Measurements from ENCODE around the gene ACSS1.

ACSS1 gene

GRCh38 chr20:25059866-25060465, 2.0 kb upstream of the ACSS1 start:
- DNase-seq (ENCODE audit: insufficient read length, low spot score) = no peak
- no peak for FAIRE-seq
- TF ChIP-seq, protein P1, sequence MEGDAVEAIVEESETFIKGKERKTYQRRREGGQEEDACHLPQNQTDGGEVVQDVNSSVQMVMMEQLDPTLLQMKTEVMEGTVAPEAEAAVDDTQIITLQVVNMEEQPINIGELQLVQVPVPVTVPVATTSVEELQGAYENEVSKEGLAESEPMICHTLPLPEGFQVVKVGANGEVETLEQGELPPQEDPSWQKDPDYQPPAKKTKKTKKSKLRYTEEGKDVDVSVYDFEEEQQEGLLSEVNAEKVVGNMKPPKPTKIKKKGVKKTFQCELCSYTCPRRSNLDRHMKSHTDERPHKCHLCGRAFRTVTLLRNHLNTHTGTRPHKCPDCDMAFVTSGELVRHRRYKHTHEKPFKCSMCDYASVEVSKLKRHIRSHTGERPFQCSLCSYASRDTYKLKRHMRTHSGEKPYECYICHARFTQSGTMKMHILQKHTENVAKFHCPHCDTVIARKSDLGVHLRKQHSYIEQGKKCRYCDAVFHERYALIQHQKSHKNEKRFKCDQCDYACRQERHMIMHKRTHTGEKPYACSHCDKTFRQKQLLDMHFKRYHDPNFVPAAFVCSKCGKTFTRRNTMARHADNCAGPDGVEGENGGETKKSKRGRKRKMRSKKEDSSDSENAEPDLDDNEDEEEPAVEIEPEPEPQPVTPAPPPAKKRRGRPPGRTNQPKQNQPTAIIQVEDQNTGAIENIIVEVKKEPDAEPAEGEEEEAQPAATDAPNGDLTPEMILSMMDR (IDR thresholded peaks at IDR 0.05; ENCODE audit: insufficient read depth, missing control alignments) = no peak

GRCh38 chr20:25058847-25059810, 1.2 kb upstream of the ACSS1 start:
- TF ChIP-seq, protein P1 (IDR thresholded peaks at IDR 0.05; ENCODE audit: insufficient read depth, missing control alignments) = no peak
- no peak for DNase-seq (ENCODE audit: insufficient read length, low spot score)
- no peak for FAIRE-seq

- FAIRE-seq (no peak), DNase-seq (ENCODE audit: insufficient read length, low spot score) (no peak)
- TF ChIP-seq, protein P1 (IDR thresholded peaks at IDR 0.05; ENCODE audit: insufficient read depth, missing control alignments) = no peak
These were observed 497 bp downstream of the ACSS1 start for GRCh38 chr20:25057234-25058050.

GRCh38 chr20:25056690-25057233, 1.2 kb downstream of the ACSS1 start:
- TF ChIP-seq, protein P1 (IDR thresholded peaks at IDR 0.05; ENCODE audit: insufficient read depth, missing control alignments) = no peak
- no peak for DNase-seq (ENCODE audit: insufficient read length, low spot score)
- no peak for FAIRE-seq

DNA sequence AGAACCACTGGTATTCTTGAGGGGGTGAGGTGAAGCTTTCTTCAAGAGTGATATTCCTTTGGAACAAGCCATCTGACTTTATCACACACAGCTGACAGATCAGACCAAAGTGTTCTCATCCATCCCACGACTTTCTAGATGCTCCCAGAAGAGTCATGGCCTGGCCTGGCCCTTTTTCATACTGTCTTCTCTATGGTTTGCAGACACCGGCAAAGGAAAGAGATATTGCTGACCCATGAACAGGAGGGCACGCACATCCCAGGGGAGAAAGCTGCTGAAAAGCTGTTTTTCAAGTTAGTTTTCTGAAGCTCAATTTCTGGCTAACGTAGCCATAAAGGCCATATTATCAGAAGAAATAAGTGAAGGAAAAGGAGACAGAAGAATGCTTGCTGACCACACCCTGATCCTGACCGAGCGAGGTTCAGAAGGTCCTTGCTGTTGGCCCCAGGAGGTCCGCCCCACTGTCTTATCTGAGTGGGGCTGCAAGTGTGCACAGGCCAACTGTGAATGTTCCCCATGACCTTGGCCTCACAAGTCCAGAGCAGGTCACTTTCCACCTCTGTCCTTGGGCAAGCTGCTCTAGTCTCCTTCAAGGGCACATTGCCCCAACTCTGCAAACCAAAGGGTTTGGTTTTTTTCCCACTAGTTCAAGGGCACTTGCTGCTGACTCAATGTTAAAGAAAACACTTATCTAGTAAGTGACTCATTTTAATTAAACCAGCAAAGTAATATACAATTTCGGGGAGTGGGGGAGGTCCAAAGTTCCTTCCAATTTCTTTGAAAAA, 2.0 kb downstream of the ACSS1 start:
- TF ChIP-seq, protein P1 (IDR thresholded peaks at IDR 0.05; ENCODE audit: insufficient read depth, missing control alignments) = no peak
- no peak for FAIRE-seq

DNA sequence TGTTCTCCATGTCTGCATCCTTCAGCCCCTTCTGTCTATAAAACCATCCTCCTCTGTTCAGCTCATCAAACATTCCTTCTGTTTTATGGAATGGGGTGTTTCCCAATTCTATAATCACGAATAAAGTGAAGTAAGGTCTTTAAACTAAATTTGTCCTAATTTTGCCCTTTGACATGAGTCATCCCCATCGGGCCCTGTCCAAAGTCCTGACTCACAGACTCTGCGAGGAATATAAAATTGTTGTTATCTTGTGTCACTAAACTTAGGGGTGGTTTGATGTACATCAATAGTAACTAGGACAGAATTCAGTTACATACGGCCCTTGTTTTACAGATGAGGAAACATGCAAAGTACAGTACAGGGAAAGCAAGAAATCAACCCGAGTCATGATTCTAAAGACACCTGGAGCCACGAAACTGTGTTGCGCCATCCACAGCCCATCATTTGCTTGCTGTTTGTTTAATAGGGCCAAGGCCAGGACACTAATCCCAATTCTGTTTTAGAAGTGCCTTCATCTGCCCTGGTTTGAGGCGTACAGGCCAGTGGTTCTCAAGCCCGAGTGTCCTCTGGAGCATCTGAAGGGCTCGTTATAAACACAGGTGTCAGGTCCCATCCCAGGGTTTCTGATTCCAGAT, 2.8 kb downstream of the ACSS1 start:
- FAIRE-seq (no peak), DNase-seq (ENCODE audit: insufficient read length, low spot score) (no peak)
- TF ChIP-seq, protein P1 (IDR thresholded peaks at IDR 0.05; ENCODE audit: insufficient read depth, missing control alignments) = no peak

More for the DNA sequence above, 2.0 kb downstream of the ACSS1 start:
- DNase-seq (ENCODE audit: insufficient read length, low spot score) = no peak

All from D721Med (cell line).